A549 (cell line): Measurements from ENCODE around the gene ASB1. TPM values are rescaled to one million over a fixed set of nuclear protein-coding genes. Genes with fewer than 3 reads are reported as not detected.
A peak's percentile ranks its signal among the peaks of the same experiment; 100 is the strongest.

Source experiments
- ATAC-seq, 2 experiments: fragments of 200-7000 bp in 1 of 2; fragments of >200 bp in 1 of 2; cut with Nextera tagmentation in 1 of 2; cut with Tn5 transposase in 1 of 2; 3 replicates each; pipeline versions ENCODE4 v1.8.0 to v1.9.1; 2018 to 2020; ENCODE audit warnings: mild to moderate bottlenecking in 1 of 2, moderate library complexity in 1 of 2
- CTCF ChIA-PET: fragments of 300-600 bp; sonication (Branson Sonifier 250); formaldehyde crosslinking; extraction: SDS; loops from one replicate; lab custom pipeline; 2021; ENCODE audit warnings: antibody characterized with exemption, inconsistent platforms; lab: Yijun Ruan, JAX
- POLR2A ChIA-PET: fragments of 350-600 bp; formaldehyde crosslinking; extraction: SDS; loops from one replicate; lab custom pipeline; 2021; ENCODE audit warnings: antibody characterized with exemption, inconsistent platforms; lab: Yijun Ruan, JAX
- DNase-seq, 2 experiments: peaks; one replicate each; pipeline versions ENCODE4 v3.0.0 to v3.0.0-alpha.2; 2011 to 2016; ENCODE audit warnings: low read depth in 1 of 2, low spot score in 1 of 2
- FAIRE-seq: peaks from 2 replicates; lab custom pipeline; 2011; peaks lifted over from hg19 to GRCh38; lab: Jason Lieb, UNC
- H3K27ac ChIP-seq, 2 experiments: fragments of >200 bp; sonication (Bioruptor Twin); formaldehyde crosslinking; 3 replicates each; pipeline ENCODE4 v1.5.1; 2016 to 2017
- H3K4me1 ChIP-seq: fragments of >200 bp; sonication (Bioruptor Twin); formaldehyde crosslinking; 3 replicates; pipeline ENCODE4 v1.6.1; 2016
- H3K4me2 ChIP-seq: fragments of >200 bp; sonication (Bioruptor Twin); formaldehyde crosslinking; 3 replicates; pipeline ENCODE4 v1.6.1; 2016
- H3K4me3 ChIP-seq: fragments of >200 bp; sonication (Bioruptor Twin); formaldehyde crosslinking; 3 replicates; pipeline ENCODE4 v1.5.1; 2016
- H3K9me3 ChIP-seq: fragments of >200 bp; sonication (Bioruptor Twin); formaldehyde crosslinking; 3 replicates; pipeline ENCODE4 v1.6.1; 2016
- BHLHE40 ChIP-seq: IDR thresholded peaks from 2 replicates; pipeline ENCODE4 v1.6.1; 2012; ENCODE audit warnings: low read depth, low read length, inconsistent platforms
- CBX2 ChIP-seq: fragments of 200-600 bp; sonication (generic); IDR thresholded peaks from 2 replicates; pipeline ENCODE4 v1.6.1; 2016; ENCODE audit warnings: low read depth, mild to moderate bottlenecking, borderline replicate concordance
- CBX8 ChIP-seq: fragments of 200-600 bp; sonication (generic); IDR thresholded peaks from 2 replicates; pipeline ENCODE4 v1.6.1; 2016
- CEBPB ChIP-seq, 2 experiments: fragments of >200 bp in 1 of 2; sonication (Bioruptor Twin) in 1 of 2; formaldehyde crosslinking in 1 of 2; IDR thresholded peaks; 2 replicates each; pipeline ENCODE4 v1.6.1; 2012 to 2016
- EHMT2 ChIP-seq: fragments of 200-600 bp; sonication (generic); IDR thresholded peaks from 2 replicates; pipeline ENCODE4 v1.6.1; 2016; ENCODE audit warnings: antibody characterized with exemption, low read depth, mild to moderate bottlenecking, moderate library complexity
- EP300 ChIP-seq, 2 experiments: fragments of >200 bp; sonication (Bioruptor Twin); formaldehyde crosslinking; IDR thresholded peaks; 2 replicates in 1 of 2; 3 replicates in 1 of 2; pipeline ENCODE4 v1.6.1; 2016 to 2017
- FOSL2 ChIP-seq, 2 experiments: fragments of 450-650 bp in 1 of 2; fragments of >200 bp in 1 of 2; sonication (Bioruptor Twin) in 1 of 2; formaldehyde crosslinking; IDR thresholded peaks; 2 replicates each; pipeline versions ENCODE4 v1.5.0 to v1.6.1; 2016 to 2020; ENCODE audit warnings: mild to moderate bottlenecking in 1 of 2, moderate library complexity in 1 of 2
- FOXS1 ChIP-seq: fragments of 250-450 bp; sonication (Bioruptor Pico); IDR thresholded peaks from 2 replicates; pipeline ENCODE4 v1.5.0; 2020; ENCODE audit warnings: mild to moderate bottlenecking, moderate library complexity
- GATA3 ChIP-seq: IDR thresholded peaks from 2 replicates; pipeline ENCODE4 v1.6.1; 2012; ENCODE audit warnings: borderline replicate concordance
- HEYL ChIP-seq: fragments of 250-450 bp; sonication (Bioruptor Pico); IDR thresholded peaks from 2 replicates; pipeline ENCODE4 v1.8.0; 2021; ENCODE audit warnings: mild to moderate bottlenecking, moderate library complexity
- HMGXB4 ChIP-seq: fragments of 250-450 bp; sonication (Bioruptor Pico); IDR thresholded peaks from 2 replicates; pipeline ENCODE4 v1.5.0; 2021; ENCODE audit warnings: mild to moderate bottlenecking, moderate library complexity, borderline replicate concordance
- HOXB13 ChIP-seq: fragments of 250-450 bp; sonication (Bioruptor Pico); IDR thresholded peaks from 2 replicates; pipeline ENCODE4 v1.5.0; 2020; ENCODE audit warnings: low read depth, mild to moderate bottlenecking, moderate library complexity
- JUNB ChIP-seq: fragments of >200 bp; sonication (Bioruptor Twin); formaldehyde crosslinking; IDR thresholded peaks from 2 replicates; pipeline ENCODE4 v1.6.1; 2016
- KDM1A ChIP-seq: fragments of 200-600 bp; sonication (generic); IDR thresholded peaks from 2 replicates; pipeline ENCODE4 v1.6.1; 2016; ENCODE audit warnings: low read depth, mild to moderate bottlenecking
- NFE2L2 ChIP-seq: fragments of 150-350 bp; conservative IDR thresholded peaks from 2 replicates; pipeline ENCODE4 v1.6.1; 2014; ENCODE audit warnings: low read length
- NPAS2 ChIP-seq: fragments of 250-450 bp; sonication (Bioruptor Pico); IDR thresholded peaks from 2 replicates; pipeline ENCODE4 v1.8.0; 2022; ENCODE audit warnings: mild to moderate bottlenecking, moderate library complexity, borderline replicate concordance
- POLR2A ChIP-seq: IDR thresholded peaks from 2 replicates; pipeline ENCODE4 v1.6.1; 2012; ENCODE audit warnings: mild to moderate bottlenecking, low read length
- POLR2AphosphoS2 ChIP-seq: conservative IDR thresholded peaks from 2 replicates; pipeline ENCODE4 v1.6.1; 2012; ENCODE audit warnings: low read length, improper control_type of control experiment, inconsistent platforms
- RNF2 ChIP-seq: fragments of 200-600 bp; sonication (generic); IDR thresholded peaks from 2 replicates; pipeline ENCODE4 v1.6.1; 2016; ENCODE audit warnings: low read depth, mild to moderate bottlenecking, antibody characterized with exemption, moderate library complexity, borderline replicate concordance
- SREBF2 ChIP-seq: fragments of 450-650 bp; IDR thresholded peaks from 2 replicates; pipeline ENCODE4 v1.6.1; 2014; ENCODE audit warnings: mild to moderate bottlenecking, moderate library complexity
- ZC3H11A ChIP-seq: fragments of 450-650 bp; IDR thresholded peaks from 2 replicates; pipeline ENCODE4 v1.6.1; 2014; ENCODE audit warnings: antibody characterized with exemption, mild to moderate bottlenecking
- ZSCAN20 ChIP-seq: fragments of 250-450 bp; sonication (Bioruptor Pico); IDR thresholded peaks from 2 replicates; pipeline ENCODE4 v1.8.0; 2022; ENCODE audit warnings: mild to moderate bottlenecking, moderate library complexity
- WGBS: methylation state at CpG from one replicate; pipeline ENCODE4 v1.1.6; 2017; ENCODE audit errors: missing lambda C conversion rate; 5-methylcytosine and 5-hydroxymethylcytosine counted together
- polyA plus RNA-seq, 4 experiments: library from polyadenylated mRNA; depleted of rRNA in 3 of 4; stranded (reverse); fragments of >200 nt; fragmentation: RNase III in 1 of 4; extraction: RNeasy Plus Mini Kit Qiagen cat#74134 plus additional on column Dnase treatment in 1 of 4; gene quantifications; 2 replicates in 3 of 4; 3 replicates in 1 of 4; pipeline ENCODE4 v1.2.3, GENCODE V29; 2011 to 2017
- TF ChIP-seq, protein P1 (sequence below): fragments of >200 bp; sonication (Bioruptor Twin); formaldehyde crosslinking; IDR thresholded peaks from 2 replicates; pipeline ENCODE4 v1.6.1; 2016

ASB1 gene
- polyA plus RNA-seq, 2 of the 4 experiments (the other 2 are of a cell fraction) = 24.6 to 42.7 TPM

- H3K27ac ChIP-seq = peak overlapping the region; percentile 37 to 62; a peak in 5 of 6 replicates
- 89% methylated on average over 13 of the region's 13 CpGs for WGBS
- H3K4me1 ChIP-seq = peaks cover 32% of the 10 kb centered on the region
- ATAC-seq = no peak
- H3K9me3 ChIP-seq = no peaks in the 10 kb centered on the region
- H3K4me2 ChIP-seq = no peak overlapping the region
- POLR2A ChIA-PET = no interaction called here
- no peak overlapping the region for H3K4me3 ChIP-seq
- DNase-seq = no peak
- no peak for TF ChIP-seq BHLHE40
- TF ChIP-seq JUNB = no peak
- TF ChIP-seq CEBPB (IDR thresholded peaks at IDR 0.05) = no peak
- no peak for TF ChIP-seq KDM1A
- TF ChIP-seq CBX8 = no peak
- no peak for TF ChIP-seq POLR2A
- no peak for TF ChIP-seq POLR2AphosphoS2
- TF ChIP-seq ZSCAN20 = no peak
- no peak for TF ChIP-seq NPAS2
- no peak for TF ChIP-seq FOXS1 (CRISPR knock-in tag)
- TF ChIP-seq NFE2L2 = no peak
- no peak for TF ChIP-seq HOXB13 (CRISPR knock-in tag)
- TF ChIP-seq EHMT2 = no peak
- CTCF ChIA-PET = interaction anchor here (1.0 to 1.4 kb wide), 2 partner anchors 63 to 79 kb away, joined by 3 read pairs; no protein-coding TSS in a partner anchor
- no peak for FAIRE-seq
Measured at GRCh38 chr2:238433941-238434845, 7.5 kb downstream of the ASB1 start.

GRCh38 chr2:238434846-238435751, 8.4 kb downstream of the ASB1 start:
- no peak for TF ChIP-seq NPAS2
- TF ChIP-seq ZSCAN20 = no peak
- no peak for TF ChIP-seq HOXB13 (CRISPR knock-in tag)
- TF ChIP-seq HEYL (CRISPR knock-in tag) = no peak
- no peak for TF ChIP-seq NFE2L2
- TF ChIP-seq HMGXB4 (CRISPR knock-in tag) = no peak
- TF ChIP-seq ZC3H11A = no peak
- TF ChIP-seq SREBF2 = no peak
- TF ChIP-seq EP300 (IDR thresholded peaks at IDR 0.05) = no peak
- TF ChIP-seq, protein P1, sequence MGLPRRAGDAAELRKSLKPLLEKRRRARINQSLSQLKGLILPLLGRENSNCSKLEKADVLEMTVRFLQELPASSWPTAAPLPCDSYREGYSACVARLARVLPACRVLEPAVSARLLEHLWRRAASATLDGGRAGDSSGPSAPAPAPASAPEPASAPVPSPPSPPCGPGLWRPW = no peak
- 90% methylated on average over 21 of the region's 24 CpGs for WGBS
- H3K4me3 ChIP-seq = no peak overlapping the region
- no peaks in the 10 kb centered on the region for H3K9me3 ChIP-seq
- ChIA-PET CTCF (interaction anchor here (1.0 to 1.6 kb wide), 2 partner anchors 64 kb away, joined by 3 to 5 read pairs; no protein-coding TSS in a partner anchor), POLR2A (no interaction called here)
- ATAC-seq = no peak
- H3K4me2 ChIP-seq = no peak overlapping the region
- no peak for FAIRE-seq
- DNase-seq = no peak
- H3K4me1 ChIP-seq = peaks cover 38% of the 10 kb centered on the region
- peak overlapping the region; percentile 37 to 62; a peak in 5 of 6 replicates for H3K27ac ChIP-seq

DNA sequence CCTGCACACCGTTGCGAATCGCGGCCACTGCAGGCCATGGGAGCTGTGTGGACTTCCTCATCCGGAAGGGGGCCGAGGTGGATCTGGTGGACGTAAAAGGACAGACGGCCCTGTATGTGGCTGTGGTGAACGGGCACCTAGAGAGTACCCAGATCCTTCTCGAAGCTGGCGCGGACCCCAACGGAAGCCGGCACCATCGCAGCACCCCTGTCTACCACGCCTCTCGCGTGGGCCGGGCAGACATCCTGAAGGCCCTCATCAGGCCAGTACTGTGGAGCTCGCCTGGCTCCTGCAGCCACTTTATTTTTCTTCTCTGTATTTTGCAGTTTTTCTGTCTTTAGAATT, 9.0 kb downstream of the ASB1 start:
- H3K4me3 ChIP-seq = no peak overlapping the region
- TF ChIP-seq RNF2 = no peak
- no peak for TF ChIP-seq GATA3
- no peak for TF ChIP-seq BHLHE40
- TF ChIP-seq EHMT2 = no peak
- no peak for TF ChIP-seq CBX2
- TF ChIP-seq POLR2AphosphoS2 = no peak
- no peak for TF ChIP-seq FOSL2 (IDR thresholded peaks at IDR 0.05)
- no peak for TF ChIP-seq FOSL2 (CRISPR knock-in tag; IDR thresholded peaks at IDR 0.05)
- H3K4me2 ChIP-seq = no peak overlapping the region
- FAIRE-seq (no peak), DNase-seq (no peak), ATAC-seq (no peak)
- no peaks in the 10 kb centered on the region for H3K9me3 ChIP-seq
- ChIA-PET CTCF (interaction anchor here (0.9 to 1.6 kb wide), 2 partner anchors 65 to 349 kb away, joined by 3 to 5 read pairs; no protein-coding TSS in a partner anchor), POLR2A (no interaction called here)
- peaks cover 45% of the 10 kb centered on the region for H3K4me1 ChIP-seq
- WGBS = 94% methylated on average over 20 of the region's 20 CpGs
- peak overlapping the region; percentile 28 to 62; a peak in 4 of 6 replicates for H3K27ac ChIP-seq
